Stimulated activated CD4-positive, alpha-beta T cell treated with anti-CD3 and anti-CD28 coated beads, Interleukin-1b, Interleukin-23, amount 100 ng/mL, for 4 hours (primary cell): Measurements from ENCODE around the gene MRPS16.

Source experiments
- DNase-seq, 2 donors: peaks; one replicate each; pipeline ENCODE4 v3.0.0-alpha.2; 2020; ENCODE audit warnings: low read depth in 2 of 2

MRPS16 gene

GRCh38 chr10:73239908-73240307, 12.5 kb downstream of the MRPS16 start:
- no peak for DNase-seq

GRCh38 chr10:73238990-73239566, 13.4 kb downstream of the MRPS16 start:
- no peak for DNase-seq

DNA sequence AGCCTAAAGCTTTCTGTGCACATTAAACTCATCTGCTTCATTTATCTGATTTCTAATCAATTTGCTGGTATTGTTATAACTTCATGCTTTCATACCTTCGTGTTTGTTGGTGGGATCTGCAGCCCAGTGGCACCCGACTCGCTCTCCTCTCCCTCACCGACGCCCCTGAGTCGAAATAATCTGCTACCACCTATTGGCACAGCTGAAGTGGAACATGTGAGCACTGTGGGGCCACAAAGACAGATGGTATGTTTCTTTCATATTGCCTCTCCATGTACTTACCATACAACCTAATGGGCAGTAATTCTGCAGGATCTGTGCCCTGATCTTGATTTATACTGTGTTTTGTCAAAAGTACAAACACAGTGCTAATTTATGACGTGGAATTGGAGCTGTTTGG, 17.7 kb downstream of the MRPS16 start:
- DNase-seq = no peak

DNA sequence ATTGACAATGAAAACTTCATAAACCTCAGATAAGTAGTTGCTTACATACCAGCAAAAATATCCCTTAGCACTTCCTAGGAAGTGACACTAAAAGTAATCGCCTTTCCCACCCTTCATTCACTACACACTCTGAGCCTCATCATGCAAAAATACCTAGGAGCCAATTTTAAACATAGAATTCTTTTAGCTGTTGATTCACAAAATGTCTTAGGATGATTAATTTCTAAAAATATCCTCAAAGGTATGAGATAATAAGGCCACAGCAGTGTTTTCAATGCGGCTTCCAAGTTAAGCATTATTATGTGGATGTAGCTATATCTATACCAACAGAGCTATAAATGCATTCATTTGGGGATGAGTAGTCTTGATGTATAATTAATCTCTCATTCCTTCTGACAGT, 18.6 kb downstream of the MRPS16 start:
- no peak for DNase-seq

- DNase-seq = no peak
Measured at GRCh38 chr10:73232887-73233286, 19.6 kb downstream of the MRPS16 start.

GRCh38 chr10:73229567-73229966, 22.9 kb downstream of the MRPS16 start:
- no peak for DNase-seq

GRCh38 chr10:73228247-73228646, 24.2 kb downstream of the MRPS16 start:
- no peak for DNase-seq

- no peak for DNase-seq
Measured at GRCh38 chr10:73226663-73227062, 25.8 kb downstream of the MRPS16 start.

GRCh38 chr10:73225518-73225917, 26.9 kb downstream of the MRPS16 start:
- no peak for DNase-seq

DNA sequence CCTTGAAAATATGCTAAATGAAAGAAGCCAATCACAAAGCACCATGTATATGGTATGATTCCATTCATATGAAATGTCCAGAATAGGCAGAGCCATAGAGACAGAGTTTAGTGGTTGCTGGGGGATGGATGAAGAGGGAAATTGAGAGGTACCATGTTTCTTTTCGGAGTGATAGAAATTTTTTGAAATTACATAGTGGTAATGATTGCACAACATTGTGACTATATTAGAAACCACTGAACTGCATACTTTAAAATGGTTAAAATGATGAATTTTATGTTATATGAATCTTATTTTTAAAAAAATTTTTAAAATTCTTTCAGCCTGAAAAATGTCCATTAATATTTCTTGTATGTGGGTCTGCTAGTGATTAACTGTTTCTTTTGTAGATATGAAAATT, 31.5 kb downstream of the MRPS16 start:
- no peak for DNase-seq

DNA sequence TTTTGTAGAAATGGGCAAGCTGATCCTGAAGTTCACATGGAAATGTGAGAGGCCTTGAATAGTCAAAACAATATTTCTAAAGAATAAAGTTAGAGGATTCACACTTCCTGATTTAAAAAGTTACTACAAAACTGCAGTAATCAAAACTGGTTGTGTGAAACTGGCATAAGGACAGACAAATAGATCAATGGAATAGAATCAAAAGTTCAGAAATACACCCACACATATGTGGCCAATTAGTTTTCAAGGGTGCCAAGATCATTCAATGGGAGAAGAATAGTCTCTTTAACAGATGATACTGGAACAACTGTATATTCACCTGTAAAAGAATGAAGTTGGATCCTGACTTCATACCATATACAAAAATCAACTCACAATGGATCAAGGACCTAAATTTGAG, 33.1 kb downstream of the MRPS16 start:
- no peak for DNase-seq

DNA sequence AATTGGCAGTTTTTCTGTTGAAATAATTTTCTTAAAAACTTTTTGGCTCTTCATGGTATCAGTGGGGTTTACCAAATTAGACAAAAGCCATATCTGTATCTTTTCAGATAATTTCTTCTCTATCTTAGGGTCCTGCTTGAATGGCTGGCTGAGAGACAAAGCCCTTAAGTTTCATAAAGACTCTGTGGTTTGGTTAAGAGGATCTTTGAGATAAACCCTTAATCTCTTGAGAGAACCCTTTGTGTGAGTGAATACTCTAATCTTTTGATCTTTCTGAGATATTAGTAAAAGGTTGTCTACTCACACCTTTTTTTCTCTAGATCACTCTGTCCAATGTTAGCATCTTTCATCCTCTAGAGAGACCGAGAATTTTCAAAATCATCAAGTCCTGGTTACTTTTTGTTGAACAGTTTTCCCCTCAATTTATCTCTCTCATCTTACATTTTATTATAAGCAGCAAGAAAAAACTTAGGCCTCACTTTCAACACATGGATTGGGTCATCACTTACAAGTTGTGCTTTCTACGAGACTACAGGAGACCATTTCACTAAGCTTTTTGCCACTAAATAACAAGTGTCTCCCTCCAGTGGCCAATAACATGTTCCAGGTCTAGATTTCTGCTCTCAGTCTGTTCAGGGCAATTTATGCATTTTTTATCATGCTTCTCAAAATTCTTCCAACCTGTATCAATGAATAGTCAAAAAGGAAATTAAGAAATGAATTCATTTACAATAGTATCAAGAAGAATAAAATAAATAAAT, 33.8 kb downstream of the MRPS16 start:
- no peak for DNase-seq

DNA sequence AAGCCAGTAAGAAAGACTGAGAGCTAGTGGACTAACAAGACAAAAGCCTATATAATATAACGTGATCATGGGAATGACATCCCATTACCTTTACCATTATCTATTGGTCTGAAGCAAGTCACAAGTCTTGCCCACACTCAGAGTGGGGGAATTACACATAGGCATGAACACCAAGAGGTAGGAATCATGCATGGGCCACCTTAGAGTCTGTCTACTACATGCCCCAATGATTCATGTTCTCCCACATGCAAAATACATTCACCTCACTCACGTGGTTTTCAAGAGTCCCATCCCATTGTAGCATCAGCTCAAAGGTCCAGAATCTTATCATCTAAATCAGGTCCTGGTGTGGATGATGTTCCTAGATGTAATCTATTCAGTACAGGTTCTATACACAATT, 34.8 kb downstream of the MRPS16 start:
- no peak for DNase-seq

- no peak for DNase-seq
Measured at GRCh38 chr10:73215749-73216148, 36.7 kb downstream of the MRPS16 start.

- no peak for DNase-seq
Measured at GRCh38 chr10:73211106-73211811, 41.2 kb downstream of the MRPS16 start.

- DNase-seq = no peak
Measured at GRCh38 chr10:73210395-73211105, 41.9 kb downstream of the MRPS16 start.

DNA sequence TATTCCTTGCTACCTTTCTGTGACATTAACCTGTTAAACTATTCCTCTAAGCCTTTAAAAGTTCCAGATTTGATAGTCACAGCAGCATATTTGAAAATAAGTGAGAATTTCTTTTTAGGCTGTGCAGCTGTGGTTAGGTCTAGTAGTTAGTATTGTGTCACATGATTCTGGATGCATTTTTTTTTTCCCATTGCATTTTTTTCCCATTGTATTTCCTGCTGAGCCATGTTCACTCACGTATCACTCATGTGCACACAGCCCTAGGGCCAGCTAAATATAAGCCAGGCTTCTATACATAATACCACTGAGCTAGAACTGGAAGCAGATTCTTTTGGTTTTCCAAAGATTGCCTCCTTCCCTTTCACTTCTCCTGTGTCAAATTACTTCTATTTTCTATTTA, 42.7 kb downstream of the MRPS16 start:
- no peak for DNase-seq

GRCh38 chr10:73207883-73208282, 44.6 kb downstream of the MRPS16 start:
- DNase-seq = no peak

- no peak for DNase-seq
Measured at GRCh38 chr10:73206385-73206784, 46.1 kb downstream of the MRPS16 start.

GRCh38 chr10:73205890-73206289, 46.6 kb downstream of the MRPS16 start:
- DNase-seq = no peak

- DNase-seq = no peak
Measured at GRCh38 chr10:73205081-73205480, 47.4 kb downstream of the MRPS16 start.
